H1 (cell line): ENCODE data around the gene METRN. TPM values are rescaled to one million over a fixed set of nuclear protein-coding genes. Genes with fewer than 3 reads are reported as not detected.

Experiments
- CTCF ChIA-PET: fragments of 300-600 bp; sonication (Branson Sonifier 250); formaldehyde crosslinking; loops from one replicate; lab custom pipeline; 2021; ENCODE audit not compliant: partially characterized antibody; lab: Charles Lee
- POLR2A ChIA-PET: fragments of 300-600 bp; sonication (Branson Sonifier 250); formaldehyde crosslinking; loops from one replicate; lab custom pipeline; 2021; ENCODE audit warnings: inconsistent platforms; ENCODE audit not compliant: partially characterized antibody; lab: Charles Lee
- DNase-seq, 2 experiments: peaks; one replicate each; pipeline versions ENCODE4 v3.0.0 to v3.0.0-alpha.2; 2010 to 2022; ENCODE audit warnings: low spot score in 2 of 2, low read depth in 1 of 2, mixed read lengths in 1 of 2
- FAIRE-seq: peaks from 2 replicates; lab custom pipeline; 2011; peaks lifted over from hg19 to GRCh38; lab: Jason Lieb, UNC
- H2AFZ ChIP-seq: 2 replicates; pipeline ENCODE4 v1.8.1; 2012; ENCODE audit warnings: low read length, inconsistent platforms
- H2AK5ac ChIP-seq: 2 replicates; pipeline ENCODE4 v1.6.1; 2013; ENCODE audit warnings: low read depth, low read length
- H2BK120ac ChIP-seq: replicated peaks from 2 replicates; pipeline ENCODE3; 2013; ENCODE audit warnings: low read depth, low read length, inconsistent platforms
- H2BK12ac ChIP-seq: 2 replicates; pipeline ENCODE4 v1.6.1; 2013; ENCODE audit warnings: low read depth, low read length
- H2BK15ac ChIP-seq: 2 replicates; pipeline ENCODE4 v1.6.1; 2013; ENCODE audit warnings: low read length
- H2BK20ac ChIP-seq: 2 replicates; pipeline ENCODE4 v1.6.1; 2013; ENCODE audit warnings: low read length
- H2BK5ac ChIP-seq: 2 replicates; pipeline ENCODE4 v1.6.1; 2013; ENCODE audit warnings: low read depth, low read length
- H3K14ac ChIP-seq: 2 replicates; pipeline ENCODE4 v1.6.1; 2013; ENCODE audit warnings: inconsistent platforms; ENCODE audit not compliant: insufficient read length
- H3K18ac ChIP-seq: 2 replicates; pipeline ENCODE4 v1.6.1; 2013; ENCODE audit warnings: low read length; ENCODE audit errors: extremely low read depth
- H3K23ac ChIP-seq: 2 replicates; pipeline ENCODE4 v1.6.1; 2013; ENCODE audit warnings: inconsistent platforms; ENCODE audit not compliant: insufficient read length
- H3K23me2 ChIP-seq: 2 replicates; pipeline ENCODE4 v1.6.1; 2013; ENCODE audit warnings: low read depth, low read length
- H3K27ac ChIP-seq: 2 replicates; pipeline ENCODE4 v1.6.1; 2011; ENCODE audit warnings: low read depth, low read length, inconsistent platforms
- H3K27me3 ChIP-seq, 4 experiments: replicated peaks in 1 of 4; 1 replicate in 1 of 4; 2 replicates in 3 of 4; pipeline versions ENCODE4 v1.6.1 to v1.8.1; 2011 to 2013; ENCODE audit warnings: low read length in 3 of 4, mild to moderate bottlenecking in 3 of 4, inconsistent platforms in 2 of 4, mixed read lengths in 2 of 4, moderate library complexity in 1 of 4; ENCODE audit not compliant: control insufficient read depth in 3 of 4, insufficient read depth in 3 of 4; ENCODE audit errors: extremely low read depth in 1 of 4
- H3K36me3 ChIP-seq, 4 experiments: 2 replicates each; pipeline versions ENCODE4 v1.6.1 to v1.8.1; 2011 to 2013; ENCODE audit warnings: mild to moderate bottlenecking in 4 of 4, low read length in 3 of 4, moderate library complexity in 2 of 4, control low read depth in 1 of 4, inconsistent platforms in 1 of 4; ENCODE audit not compliant: insufficient read depth in 4 of 4, control insufficient read depth in 2 of 4
- H3K4ac ChIP-seq: replicated peaks from 2 replicates; pipeline ENCODE3; 2013; ENCODE audit warnings: low read length, low read depth, mixed read lengths, inconsistent platforms; ENCODE audit not compliant: insufficient read length
- H3K4me1 ChIP-seq, 4 experiments: replicated peaks in 1 of 4; 1 replicate in 1 of 4; 2 replicates in 3 of 4; pipeline versions ENCODE4 v1.6.1 to v1.8.1; 2011 to 2013; ENCODE audit warnings: low read length in 3 of 4, inconsistent platforms in 2 of 4, mixed read lengths in 1 of 4; ENCODE audit not compliant: insufficient read depth in 4 of 4, control insufficient read depth in 3 of 4
- H3K4me2 ChIP-seq, 2 experiments: 2 replicates each; pipeline versions ENCODE4 v1.6.1 to v1.8.1; 2011 to 2013; ENCODE audit warnings: low read depth in 2 of 2, low read length in 2 of 2, control low read depth in 1 of 2, inconsistent platforms in 1 of 2, mild to moderate bottlenecking in 1 of 2; ENCODE audit not compliant: insufficient read depth in 1 of 2
- H3K4me3 ChIP-seq, 4 experiments: fragments of 200-600, 300-600 bp in 1 of 4; sonication (generic), shearing (Covaris generic), sonication (Bioruptor Twin) in 1 of 4; 2 replicates each; pipeline versions ENCODE4 v1.5.1 to v1.8.1; 2011 to 2016; ENCODE audit warnings: low read length in 4 of 4, low read depth in 3 of 4, control low read depth in 2 of 4, inconsistent platforms in 2 of 4, mild to moderate bottlenecking in 2 of 4, mixed read lengths in 1 of 4, moderate library complexity in 1 of 4; ENCODE audit not compliant: insufficient read depth in 2 of 4; ENCODE audit errors: extremely low read depth in 1 of 4
- H3K56ac ChIP-seq: replicated peaks from 2 replicates; pipeline ENCODE3; 2013; ENCODE audit warnings: low read depth, mild to moderate bottlenecking, mixed read lengths, low read length, inconsistent platforms; ENCODE audit not compliant: insufficient read length
- H3K79me1 ChIP-seq: 2 replicates; pipeline ENCODE4 v1.6.1; 2013; ENCODE audit warnings: low read depth, low read length, control low read depth
- H3K79me2 ChIP-seq, 2 experiments: 2 replicates each; pipeline versions ENCODE4 v1.6.1 to v1.8.1; 2012 to 2013; ENCODE audit warnings: low read length in 2 of 2, mild to moderate bottlenecking in 2 of 2, inconsistent platforms in 1 of 2; ENCODE audit not compliant: insufficient read depth in 2 of 2, control insufficient read depth in 1 of 2
- H3K9ac ChIP-seq, 4 experiments: replicated peaks in 1 of 4; 1 replicate in 1 of 4; 2 replicates in 3 of 4; pipeline versions ENCODE4 v1.6.1 to v1.8.1; 2011 to 2013; ENCODE audit warnings: low read depth in 3 of 4, low read length in 3 of 4, control low read depth in 2 of 4, mild to moderate bottlenecking in 2 of 4, moderate library complexity in 2 of 4, inconsistent platforms in 1 of 4; ENCODE audit errors: extremely low read depth in 1 of 4
- H3K9me3 ChIP-seq, 2 experiments: 2 replicates each; pipeline versions ENCODE4 v1.6.1 to v1.8.1; 2012 to 2013; ENCODE audit warnings: mild to moderate bottlenecking in 2 of 2, moderate library complexity in 2 of 2, control low read depth in 1 of 2, inconsistent platforms in 1 of 2, low read depth in 1 of 2, low read length in 1 of 2, mixed read lengths in 1 of 2; ENCODE audit not compliant: insufficient read depth in 2 of 2
- H4K20me1 ChIP-seq, 2 experiments: replicated peaks in 1 of 2; 2 replicates each; pipeline versions ENCODE3 to v1.8.1; 2011 to 2013; ENCODE audit warnings: inconsistent platforms in 2 of 2, low read length in 2 of 2, mild to moderate bottlenecking in 1 of 2; ENCODE audit not compliant: insufficient read depth in 2 of 2, control insufficient read depth in 1 of 2
- H4K5ac ChIP-seq: 2 replicates; pipeline ENCODE4 v1.6.1; 2013; ENCODE audit warnings: low read length, low read depth, mixed read lengths, inconsistent platforms; ENCODE audit not compliant: insufficient read length
- H4K8ac ChIP-seq: 2 replicates; pipeline ENCODE4 v1.8.0; 2013; ENCODE audit warnings: mild to moderate bottlenecking, moderate library complexity, low read length, inconsistent platforms; ENCODE audit not compliant: insufficient read depth; ENCODE audit errors: extremely low read depth
- H4K91ac ChIP-seq: replicated peaks from 2 replicates; pipeline ENCODE3; 2013; ENCODE audit warnings: low read length, mixed read lengths, inconsistent platforms; ENCODE audit not compliant: insufficient read length
- SAP30 ChIP-seq: fragments of 300-600 bp; sonication (generic); IDR thresholded peaks from 2 replicates; pipeline ENCODE4 v1.7.1; 2012; ENCODE audit warnings: low read length, moderate library complexity, mild to moderate bottlenecking, inconsistent platforms; ENCODE audit not compliant: insufficient read depth, insufficient replicate concordance
- WGBS, 2 experiments: shearing (Covaris generic) in 1 of 2; methylation state at CpG; one replicate each; pipeline versions ENCODE4 v1.1.6 to v1.1.7; 2013 to 2015; ENCODE audit warnings: low lambda C conversion rate in 2 of 2, mixed read lengths in 2 of 2, inconsistent platforms in 1 of 2, low coverage in 1 of 2, missing lambda C conversion rate in 1 of 2; ENCODE audit not compliant: insufficient replicate concordance in 2 of 2, insufficient coverage in 1 of 2, insufficient read length in 1 of 2; ENCODE audit errors: extremely low coverage in 1 of 2, missing lambda C conversion rate in 1 of 2; 5-methylcytosine and 5-hydroxymethylcytosine counted together
- polyA plus RNA-seq, 7 experiments: library from polyadenylated mRNA; depleted of rRNA in 3 of 7; stranded (reverse) in 5 of 7; unstranded in 2 of 7; fragments of >200 nt in 5 of 7; fragments of 200-250 nt in 2 of 7; gene quantifications; 1 replicate in 5 of 7; 2 replicates in 1 of 7; 4 replicates in 1 of 7; pipeline versions ENCODE4 v1.2.1 to v1.2.3, GENCODE V29; 2011 to 2013; ENCODE audit warnings: missing spikeins in 2 of 7, mixed read lengths in 2 of 7
- total RNA-seq: library from RNA; stranded (reverse); fragmentation: NEBNext Ultra II Directional; extraction: Animal tissue kit (Norgen Biotek cat#: 25700); gene quantifications from 2 replicates; pipeline ENCODE4 v1.2.1, GENCODE V29; 2021

Gene METRN
- total and polyA plus RNA-seq, 2 of the 8 experiments (the other 6 are each of a cell fraction or from before 2014, with no cell fraction given): 18.7 to 25.8 TPM

- DNase-seq (peak in 1 of 2 experiments; percentile 39), FAIRE-seq (no peak)
- no peaks in the 10 kb centered on the region for H3K79me2 ChIP-seq
- CTCF ChIA-PET: interaction anchor here (0.5 to 35.8 kb wide), 4 partner anchors 8 to 76 kb away, joined by 3 to 977 read pairs (median 700); partner anchors contain the start of genes ANTKMT, CCDC78, CHTF18 and CIAO3
- H2AFZ ChIP-seq: no peak overlapping the region
- no peak overlapping the region for H2AK5ac ChIP-seq
- H4K20me1 ChIP-seq: peaks cover 4 to 12% of the 10 kb centered on the region in 2 experiments
- no peak overlapping the region for H3K27ac ChIP-seq
- H2BK15ac ChIP-seq: no peak overlapping the region
- POLR2A ChIA-PET: interaction anchor here (1.1 to 23.0 kb wide), 15 partner anchors 2 to 76 kb away, joined by 3 to 353 read pairs (median 7); partner anchors contain the start of genes ANTKMT, CCDC78, CHTF18 and CIAO3
- no peak overlapping the region for H4K8ac ChIP-seq
- no peak overlapping the region for H2BK12ac ChIP-seq
- peaks cover 0 to 18% (median 11%) of the 10 kb centered on the region in 4 experiments; a peak in 5 of 7 replicates for H3K4me1 ChIP-seq
- H3K4me3 ChIP-seq: no peak overlapping the region
- H3K18ac ChIP-seq: no peak overlapping the region
- H3K27me3 ChIP-seq: peaks cover 0 to 16% (median 5%) of the 10 kb centered on the region in 4 experiments; a peak in 4 of 7 replicates
- no peak overlapping the region for H2BK5ac ChIP-seq
- peaks cover 27% of the 10 kb centered on the region; the same call in 1 of the 2 replicates for H3K23me2 ChIP-seq
- no peaks in the 10 kb centered on the region for H3K79me1 ChIP-seq
- H2BK20ac ChIP-seq: no peak overlapping the region
- H3K23ac ChIP-seq: no peak overlapping the region
- H3K36me3 ChIP-seq: peaks cover 0 to 6% (median 0%) of the 10 kb centered on the region in 4 experiments; a peak in 1 of 8 replicates
- no peak overlapping the region for H3K14ac ChIP-seq
- no peak overlapping the region for H4K5ac ChIP-seq
- H3K4me2 ChIP-seq: no peak overlapping the region
- no peak overlapping the region for H3K9ac ChIP-seq
- TF ChIP-seq SAP30: no peak
- no peak overlapping the region for H3K4ac ChIP-seq
- no peak overlapping the region for H4K91ac ChIP-seq
- WGBS, 2 experiments: 80% methylated on average over 7 of the region's 7 CpGs; no CpG with 5 or more reads in 1 of the 2 experiments
- no peaks in the 10 kb centered on the region; a peak in 1 of 4 replicates for H3K9me3 ChIP-seq
- H3K56ac ChIP-seq: no peak overlapping the region
- no peak overlapping the region for H2BK120ac ChIP-seq
These were observed 10.1 kb downstream of the METRN start for GRCh38 chr16:725041-725376.
